CD14-positive monocyte (primary cell): ENCODE results near the gene MYCBP2. TPM values are rescaled to one million over a fixed set of nuclear protein-coding genes. Genes with fewer than 3 reads are reported as not detected.
A peak's percentile ranks its signal among the peaks of the same experiment; 100 is the strongest.

Experiments
- DNase-seq, 3 donors: peaks; one replicate each; pipeline ENCODE4 v3.0.0-alpha.2; 2011 to 2022
- H2AFZ ChIP-seq: 2 replicates; pipeline ENCODE4 v1.6.0; 2012; ENCODE audit warnings: mild to moderate bottlenecking, low read depth, low read length, inconsistent platforms; ENCODE audit not compliant: insufficient read depth, poor library complexity, severe bottlenecking
- H3K27ac ChIP-seq, 2 donors: 1 replicate in 1 of 2; 2 replicates in 1 of 2; pipeline ENCODE4 v1.5.1; 2012 to 2013; ENCODE audit warnings: low read length in 2 of 2, control low read depth in 1 of 2, inconsistent platforms in 1 of 2, low read depth in 1 of 2, mild to moderate bottlenecking in 1 of 2
- H3K27me3 ChIP-seq, 2 donors: one replicate each; pipeline versions ENCODE4 v1.6.0 to v1.6.1; 2011 to 2013; ENCODE audit warnings: low read length in 2 of 2; ENCODE audit not compliant: control insufficient read depth in 2 of 2, insufficient read depth in 2 of 2
- H3K36me3 ChIP-seq, 2 donors: replicated peaks in 1 of 2; 1 replicate in 1 of 2; 2 replicates in 1 of 2; pipeline versions ENCODE4 v1.5.1 to v1.6.1; 2012 to 2013; ENCODE audit warnings: low read length in 2 of 2, control low read depth in 1 of 2, inconsistent platforms in 1 of 2, mild to moderate bottlenecking in 1 of 2; ENCODE audit not compliant: insufficient read depth in 2 of 2, control insufficient read depth in 1 of 2
- H3K4me1 ChIP-seq, 2 donors: 1 replicate in 1 of 2; 2 replicates in 1 of 2; pipeline versions ENCODE4 v1.5.1 to v1.6.1; 2012 to 2013; ENCODE audit warnings: low read length in 2 of 2, control low read depth in 1 of 2, inconsistent platforms in 1 of 2, mild to moderate bottlenecking in 1 of 2, moderate library complexity in 1 of 2; ENCODE audit not compliant: insufficient read depth in 2 of 2, control insufficient read depth in 1 of 2
- H3K4me2 ChIP-seq: replicated peaks from 2 replicates; pipeline ENCODE3; 2012; ENCODE audit warnings: low read length, moderate library complexity, mild to moderate bottlenecking; ENCODE audit not compliant: poor library complexity, severe bottlenecking; ENCODE audit errors: extremely low read depth
- H3K4me3 ChIP-seq, 3 experiments: fragments of 200-600 bp in 1 of 3; sonication (generic) in 1 of 3; replicated peaks in 1 of 3; 1 replicate in 2 of 3; 2 replicates in 1 of 3; pipeline ENCODE4 v1.5.1; 2011 to 2013; ENCODE audit warnings: low read length in 3 of 3, mild to moderate bottlenecking in 3 of 3, control low read depth in 2 of 3, low read depth in 2 of 3, inconsistent platforms in 1 of 3, moderate library complexity in 1 of 3
- H3K79me2 ChIP-seq: 2 replicates; pipeline ENCODE4 v1.6.0; 2012; ENCODE audit warnings: mild to moderate bottlenecking, control low read depth, inconsistent platforms, low read length, moderate library complexity; ENCODE audit not compliant: insufficient read depth
- H3K9ac ChIP-seq: 2 replicates; pipeline ENCODE4 v1.6.0; 2017; ENCODE audit warnings: low read length, mild to moderate bottlenecking; ENCODE audit not compliant: insufficient read depth, poor library complexity, severe bottlenecking
- H3K9me3 ChIP-seq, 2 donors: replicated peaks in 1 of 2; 1 replicate in 1 of 2; 2 replicates in 1 of 2; pipeline versions ENCODE4 v1.5.1 to v1.6.1; 2012 to 2013; ENCODE audit warnings: low read length in 2 of 2, control low read depth in 1 of 2; ENCODE audit not compliant: control insufficient read depth in 1 of 2, insufficient read depth in 1 of 2
- H4K20me1 ChIP-seq: 2 replicates; pipeline ENCODE4 v1.6.0; 2012; ENCODE audit warnings: mild to moderate bottlenecking, low read length, control low read depth, moderate library complexity; ENCODE audit not compliant: insufficient read depth
- H3K27ac Mint-ChIP-seq, 7 donors: one replicate each; pipeline ENCODE4 v1.8.0; 2020; ENCODE audit warnings: mild to moderate bottlenecking in 7 of 7, mixed read lengths in 7 of 7, moderate library complexity in 6 of 7, inconsistent platforms in 2 of 7
- H3K27me3 Mint-ChIP-seq, 3 donors: one replicate each; pipeline ENCODE4 v1.8.0; 2021 to 2022; ENCODE audit warnings: low read depth in 3 of 3, mild to moderate bottlenecking in 3 of 3, mixed read lengths in 3 of 3, moderate library complexity in 3 of 3, inconsistent platforms in 1 of 3
- H3K36me3 Mint-ChIP-seq, 2 donors: one replicate each; pipeline ENCODE4 v1.8.0; 2020; ENCODE audit warnings: mixed read lengths in 2 of 2, inconsistent platforms in 1 of 2, mild to moderate bottlenecking in 1 of 2
- H3K4me1 Mint-ChIP-seq: one replicate; pipeline ENCODE4 v1.8.0; 2020; ENCODE audit warnings: mild to moderate bottlenecking, mixed read lengths
- H3K4me3 Mint-ChIP-seq, 2 donors: one replicate each; pipeline ENCODE4 v1.8.0; 2020; ENCODE audit warnings: mild to moderate bottlenecking in 2 of 2, mixed read lengths in 2 of 2, moderate library complexity in 1 of 2
- H3K9me3 Mint-ChIP-seq, 7 donors: one replicate each; pipeline ENCODE4 v1.8.0; 2020 to 2022; ENCODE audit warnings: mixed read lengths in 7 of 7, mild to moderate bottlenecking in 6 of 7, moderate library complexity in 6 of 7, inconsistent platforms in 2 of 7
- CTCF ChIP-seq: fragments of 200-600 bp; IDR thresholded peaks from one replicate; pipeline ENCODE4 v1.8.0; 2022; ENCODE audit warnings: antibody characterized with exemption, mild to moderate bottlenecking
- WGBS: methylation state at CpG from one replicate; pipeline ENCODE4 v1.1.5; 2013; ENCODE audit warnings: missing lambda C conversion rate; ENCODE audit not compliant: insufficient coverage; 5-methylcytosine and 5-hydroxymethylcytosine counted together
- intact Hi-C, 2 donors: fragments of 100-400 bp; cut with micrococcal nuclease; formaldehyde crosslinking; loops; one replicate each; pipeline versions ENCODE4 v1.15.0 to v1.15.1; 2023
- polyA plus RNA-seq, 3 donors: library from polyadenylated mRNA; depleted of rRNA in 1 of 3; unstranded in 2 of 3; stranded (reverse) in 1 of 3; fragments of 300-500 nt in 2 of 3; fragments of >200 nt in 1 of 3; fragmentation: Illumina TruSeq in 2 of 3; gene quantifications; 1 replicate in 2 of 3; 2 replicates in 1 of 3; pipeline ENCODE4 v1.2.3, GENCODE V29; 2012 to 2021

The MYCBP2 gene
- polyA plus RNA-seq, 3 donors, result 7.6 to 51.5 (median 14.4) TPM

- Histone ChIP-seq H2AFZ (no peak overlapping the region), H3K79me2 (peaks cover 100% of the 10 kb centered on the region), H3K36me3 (no peaks in the 10 kb centered on the region), H3K9me3 (no peaks in the 10 kb centered on the region), H3K27ac (peak overlapping the region in 1 of 2 donors; percentile 43), H3K4me3 (no peak overlapping the region), H3K4me2 (no peak overlapping the region), H3K4me1 (peaks cover 23 to 41% of the 10 kb centered on the region in 2 donors), H3K27me3 (no peaks in the 10 kb centered on the region), H4K20me1 (peaks cover 98% of the 10 kb centered on the region), H3K9ac (no peak overlapping the region)
- Mint-ChIP-seq H3K36me3 (peaks cover 0 to 2% of the 10 kb centered on the region in 2 donors), H3K9me3 (no peaks in the 10 kb centered on the region), H3K27me3 (no peaks in the 10 kb centered on the region), H3K27ac (peak overlapping the region in 3 of 7 donors; percentile 19 to 55 (median 51)), H3K4me1 (peaks cover 75% of the 10 kb centered on the region), H3K4me3 (no peak overlapping the region)
- intact Hi-C loops, result no loop called here
- WGBS, result 80% methylated on average over 1 of the region's 2 CpGs
- no peak for DNase-seq
- TF ChIP-seq CTCF, result no peak
Measured at GRCh38 chr13:77309254-77309653, 17.6 kb downstream of the MYCBP2 start.

- no peak overlapping the region for H3K9ac ChIP-seq
- H3K4me2 ChIP-seq, result no peak overlapping the region
- no peaks in the 10 kb centered on the region for H3K9me3 Mint-ChIP-seq
- H3K9me3 ChIP-seq, result no peaks in the 10 kb centered on the region
- H3K27ac Mint-ChIP-seq, result peak overlapping the region in 4 of 7 donors; percentile 19 to 54 (median 46)
- no peak for DNase-seq
- no peak overlapping the region for H3K4me3 Mint-ChIP-seq
- intact Hi-C loops, result no loop called here
- peaks cover 100% of the 10 kb centered on the region for H3K79me2 ChIP-seq
- H3K4me1 Mint-ChIP-seq, result peaks cover 68% of the 10 kb centered on the region
- peaks cover 98% of the 10 kb centered on the region for H4K20me1 ChIP-seq
- H3K27me3 Mint-ChIP-seq, result no peaks in the 10 kb centered on the region
- peaks cover 21 to 42% of the 10 kb centered on the region in 2 donors for H3K4me1 ChIP-seq
- H3K36me3 Mint-ChIP-seq, result peaks cover 0 to 3% of the 10 kb centered on the region in 2 donors
- H3K4me3 ChIP-seq, result no peak overlapping the region
- no peak for TF ChIP-seq CTCF
- H3K36me3 ChIP-seq, result no peaks in the 10 kb centered on the region
- no peak overlapping the region for H2AFZ ChIP-seq
- no peaks in the 10 kb centered on the region for H3K27me3 ChIP-seq
- peak overlapping the region in 1 of 2 donors; percentile 47 for H3K27ac ChIP-seq
Measured at GRCh38 chr13:77306458-77306857, 20.4 kb downstream of the MYCBP2 start.
